K562 (cell line): ENCODE data around the gene SLC25A1. TPM values are rescaled to one million over a fixed set of nuclear protein-coding genes. Genes with fewer than 3 reads are reported as not detected.
A peak's percentile ranks its signal among the peaks of the same experiment; 100 is the strongest.

Experiments
- ARID2 ChIP-seq: fragments of 450-650 bp; IDR thresholded peaks from 2 replicates; pipeline ENCODE4 v1.6.1; 2017; ENCODE audit warnings: antibody characterized with exemption, mild to moderate bottlenecking
- E2F3 ChIP-seq: fragments of 250-450 bp; sonication (Bioruptor Pico); IDR thresholded peaks from 2 replicates; pipeline ENCODE4 v1.4.0; 2020; ENCODE audit warnings: mild to moderate bottlenecking
- PHF8 ChIP-seq: fragments of 200-600 bp; sonication (generic); IDR thresholded peaks from 2 replicates; pipeline ENCODE4 v1.6.1; 2012; ENCODE audit warnings: mixed run types, mild to moderate bottlenecking, inconsistent platforms, low read length, moderate library complexity, borderline replicate concordance
- POLR2B ChIP-seq: fragments of 450-650 bp; IDR thresholded peaks from 2 replicates; pipeline ENCODE4 v1.6.1; 2018; ENCODE audit warnings: low read depth; ENCODE audit not compliant: partially characterized antibody
- ZC3H8 ChIP-seq: fragments of 450-650 bp; IDR thresholded peaks from 2 replicates; pipeline ENCODE4 v1.6.1; 2017
- ZNF133 ChIP-seq: fragments of 250-450 bp; sonication (Bioruptor Pico); IDR thresholded peaks from 2 replicates; pipeline ENCODE4 v1.4.0; 2020; ENCODE audit warnings: mild to moderate bottlenecking
- ZNF445 ChIP-seq: fragments of 250-450 bp; sonication (Bioruptor Pico); IDR thresholded peaks from 2 replicates; pipeline ENCODE4 v1.4.0; 2020; ENCODE audit warnings: low read depth, mild to moderate bottlenecking, moderate library complexity
- ZNF57 ChIP-seq: fragments of 450-650 bp; formaldehyde crosslinking; IDR thresholded peaks from 2 replicates; pipeline ENCODE4 v1.4.0; 2020; ENCODE audit warnings: mild to moderate bottlenecking, moderate library complexity
- ZNF764 ChIP-seq: fragments of 250-450 bp; sonication (Bioruptor Pico); IDR thresholded peaks from 2 replicates; pipeline ENCODE4 v1.4.0; 2020; ENCODE audit warnings: low read depth, mild to moderate bottlenecking, moderate library complexity
- polyA plus RNA-seq, 8 experiments: library from polyadenylated mRNA; depleted of rRNA in 4 of 8; stranded (reverse) in 5 of 8; unstranded in 3 of 8; fragments of >200 nt; fragmentation: Nextera tagmentation in 2 of 8; fragmentation: Illumina TruSeq in 1 of 8; extraction: Ambion mirVana in 2 of 8; extraction: Trizol in 1 of 8; gene quantifications; 2 replicates each; pipeline versions ENCODE4 v1.2.1 to v1.2.3, GENCODE V29; 2011 to 2014; ENCODE audit warnings: inconsistent platforms in 1 of 8, missing spikeins in 1 of 8
- total RNA-seq, 7 experiments: library from RNA; depleted of rRNA in 6 of 7; stranded (reverse); fragments of >200 nt in 6 of 7; fragmentation: Illumina TruSeq in 2 of 7; extraction: Trizol in 2 of 7; gene quantifications; 2 replicates each; pipeline versions ENCODE4 v1.2.1 to v1.2.3, GENCODE V29; 2011 to 2021; ENCODE audit warnings: low replicate concordance in 1 of 7
- TF ChIP-seq, protein P1 (sequence below): fragments of 250-450 bp; sonication (Bioruptor Pico); IDR thresholded peaks from 2 replicates; pipeline ENCODE4 v1.4.0; 2020; ENCODE audit warnings: mild to moderate bottlenecking
- TF ChIP-seq, protein P2 (sequence below): fragments of 450-650 bp; IDR thresholded peaks from 2 replicates; pipeline ENCODE4 v1.6.1; 2016; ENCODE audit warnings: mild to moderate bottlenecking
- TF ChIP-seq, protein P3 (sequence below), 2 experiments: fragments of 450-650 bp in 1 of 2; sonication (generic) in 1 of 2; formaldehyde crosslinking in 1 of 2; IDR thresholded peaks; 2 replicates each; pipeline versions ENCODE4 v1.7.1 to v1.9.0; 2016 to 2022; ENCODE audit warnings: inconsistent platforms in 1 of 2, mild to moderate bottlenecking in 1 of 2, missing genetic modification reagents in 1 of 2
- TF ChIP-seq, protein P4 (sequence below): sonication (generic); IDR thresholded peaks from 2 replicates; pipeline ENCODE4 v1.6.1; 2016

Gene SLC25A1
- total and polyA plus RNA-seq, 9 of the 15 experiments (the other 6 are each of a cell fraction or from before 2014, with no cell fraction given) = 11.0 to 408 (median 110) TPM

DNA sequence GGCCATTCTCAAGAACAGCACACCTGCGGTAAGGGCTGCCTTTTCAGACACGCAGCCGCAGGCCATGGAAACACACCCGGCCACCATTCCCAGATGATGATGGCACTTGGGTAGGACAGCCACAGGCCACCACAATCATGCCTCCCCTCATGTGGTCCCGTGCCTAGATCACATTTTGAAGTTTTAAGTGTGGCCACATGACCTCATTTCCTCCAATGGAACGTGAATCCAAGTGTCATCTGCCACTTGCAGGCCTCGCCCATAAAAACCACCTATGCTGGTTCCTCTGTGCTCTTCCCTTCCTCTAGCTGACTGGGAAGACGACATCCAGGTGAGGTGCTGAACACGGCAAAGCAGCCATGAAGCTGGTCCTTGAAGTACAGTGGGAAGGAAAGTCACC, 44.6 kb upstream of the SLC25A1 start (continued):
- TF ChIP-seq E2F3 (CRISPR knock-in tag) = no peak
- TF ChIP-seq, protein P1, sequence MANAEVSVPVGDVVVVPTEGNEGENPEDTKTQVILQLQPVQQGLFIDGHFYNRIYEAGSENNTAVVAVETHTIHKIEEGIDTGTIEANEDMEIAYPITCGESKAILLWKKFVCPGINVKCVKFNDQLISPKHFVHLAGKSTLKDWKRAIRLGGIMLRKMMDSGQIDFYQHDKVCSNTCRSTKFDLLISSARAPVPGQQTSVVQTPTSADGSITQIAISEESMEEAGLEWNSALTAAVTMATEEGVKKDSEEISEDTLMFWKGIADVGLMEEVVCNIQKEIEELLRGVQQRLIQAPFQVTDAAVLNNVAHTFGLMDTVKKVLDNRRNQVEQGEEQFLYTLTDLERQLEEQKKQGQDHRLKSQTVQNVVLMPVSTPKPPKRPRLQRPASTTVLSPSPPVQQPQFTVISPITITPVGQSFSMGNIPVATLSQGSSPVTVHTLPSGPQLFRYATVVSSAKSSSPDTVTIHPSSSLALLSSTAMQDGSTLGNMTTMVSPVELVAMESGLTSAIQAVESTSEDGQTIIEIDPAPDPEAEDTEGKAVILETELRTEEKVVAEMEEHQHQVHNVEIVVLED = no peak
- TF ChIP-seq PHF8 = peak; percentile 1; the same call in 1 of the 2 replicates
- TF ChIP-seq ZC3H8 = no peak
- TF ChIP-seq ZNF133 (CRISPR knock-in tag) = no peak
- no peak for TF ChIP-seq POLR2B
- TF ChIP-seq ARID2 = no peak
- TF ChIP-seq, protein P2, sequence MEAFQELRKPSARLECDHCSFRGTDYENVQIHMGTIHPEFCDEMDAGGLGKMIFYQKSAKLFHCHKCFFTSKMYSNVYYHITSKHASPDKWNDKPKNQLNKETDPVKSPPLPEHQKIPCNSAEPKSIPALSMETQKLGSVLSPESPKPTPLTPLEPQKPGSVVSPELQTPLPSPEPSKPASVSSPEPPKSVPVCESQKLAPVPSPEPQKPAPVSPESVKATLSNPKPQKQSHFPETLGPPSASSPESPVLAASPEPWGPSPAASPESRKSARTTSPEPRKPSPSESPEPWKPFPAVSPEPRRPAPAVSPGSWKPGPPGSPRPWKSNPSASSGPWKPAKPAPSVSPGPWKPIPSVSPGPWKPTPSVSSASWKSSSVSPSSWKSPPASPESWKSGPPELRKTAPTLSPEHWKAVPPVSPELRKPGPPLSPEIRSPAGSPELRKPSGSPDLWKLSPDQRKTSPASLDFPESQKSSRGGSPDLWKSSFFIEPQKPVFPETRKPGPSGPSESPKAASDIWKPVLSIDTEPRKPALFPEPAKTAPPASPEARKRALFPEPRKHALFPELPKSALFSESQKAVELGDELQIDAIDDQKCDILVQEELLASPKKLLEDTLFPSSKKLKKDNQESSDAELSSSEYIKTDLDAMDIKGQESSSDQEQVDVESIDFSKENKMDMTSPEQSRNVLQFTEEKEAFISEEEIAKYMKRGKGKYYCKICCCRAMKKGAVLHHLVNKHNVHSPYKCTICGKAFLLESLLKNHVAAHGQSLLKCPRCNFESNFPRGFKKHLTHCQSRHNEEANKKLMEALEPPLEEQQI = no peak
- TF ChIP-seq, protein P3, sequence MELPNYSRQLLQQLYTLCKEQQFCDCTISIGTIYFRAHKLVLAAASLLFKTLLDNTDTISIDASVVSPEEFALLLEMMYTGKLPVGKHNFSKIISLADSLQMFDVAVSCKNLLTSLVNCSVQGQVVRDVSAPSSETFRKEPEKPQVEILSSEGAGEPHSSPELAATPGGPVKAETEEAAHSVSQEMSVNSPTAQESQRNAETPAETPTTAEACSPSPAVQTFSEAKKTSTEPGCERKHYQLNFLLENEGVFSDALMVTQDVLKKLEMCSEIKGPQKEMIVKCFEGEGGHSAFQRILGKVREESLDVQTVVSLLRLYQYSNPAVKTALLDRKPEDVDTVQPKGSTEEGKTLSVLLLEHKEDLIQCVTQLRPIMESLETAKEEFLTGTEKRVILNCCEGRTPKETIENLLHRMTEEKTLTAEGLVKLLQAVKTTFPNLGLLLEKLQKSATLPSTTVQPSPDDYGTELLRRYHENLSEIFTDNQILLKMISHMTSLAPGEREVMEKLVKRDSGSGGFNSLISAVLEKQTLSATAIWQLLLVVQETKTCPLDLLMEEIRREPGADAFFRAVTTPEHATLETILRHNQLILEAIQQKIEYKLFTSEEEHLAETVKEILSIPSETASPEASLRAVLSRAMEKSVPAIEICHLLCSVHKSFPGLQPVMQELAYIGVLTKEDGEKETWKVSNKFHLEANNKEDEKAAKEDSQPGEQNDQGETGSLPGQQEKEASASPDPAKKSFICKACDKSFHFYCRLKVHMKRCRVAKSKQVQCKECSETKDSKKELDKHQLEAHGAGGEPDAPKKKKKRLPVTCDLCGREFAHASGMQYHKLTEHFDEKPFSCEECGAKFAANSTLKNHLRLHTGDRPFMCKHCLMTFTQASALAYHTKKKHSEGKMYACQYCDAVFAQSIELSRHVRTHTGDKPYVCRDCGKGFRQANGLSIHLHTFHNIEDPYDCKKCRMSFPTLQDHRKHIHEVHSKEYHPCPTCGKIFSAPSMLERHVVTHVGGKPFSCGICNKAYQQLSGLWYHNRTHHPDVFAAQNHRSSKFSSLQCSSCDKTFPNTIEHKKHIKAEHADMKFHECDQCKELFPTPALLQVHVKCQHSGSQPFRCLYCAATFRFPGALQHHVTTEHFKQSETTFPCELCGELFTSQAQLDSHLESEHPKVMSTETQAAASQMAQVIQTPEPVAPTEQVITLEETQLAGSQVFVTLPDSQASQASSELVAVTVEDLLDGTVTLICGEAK (IDR thresholded peaks at IDR 0.05) = no peak
- TF ChIP-seq, protein P3 (CRISPR knock-in tag; IDR thresholded peaks at IDR 0.05) = 0 out of 2 replicates have a peak, but pooled peaks have one; percentile 9
- no peak for TF ChIP-seq ZNF445 (CRISPR knock-in tag)
- TF ChIP-seq ZNF764 (CRISPR knock-in tag) = 0 out of 2 replicates have a peak, but pooled peaks have one; percentile 6
- TF ChIP-seq, protein P4, sequence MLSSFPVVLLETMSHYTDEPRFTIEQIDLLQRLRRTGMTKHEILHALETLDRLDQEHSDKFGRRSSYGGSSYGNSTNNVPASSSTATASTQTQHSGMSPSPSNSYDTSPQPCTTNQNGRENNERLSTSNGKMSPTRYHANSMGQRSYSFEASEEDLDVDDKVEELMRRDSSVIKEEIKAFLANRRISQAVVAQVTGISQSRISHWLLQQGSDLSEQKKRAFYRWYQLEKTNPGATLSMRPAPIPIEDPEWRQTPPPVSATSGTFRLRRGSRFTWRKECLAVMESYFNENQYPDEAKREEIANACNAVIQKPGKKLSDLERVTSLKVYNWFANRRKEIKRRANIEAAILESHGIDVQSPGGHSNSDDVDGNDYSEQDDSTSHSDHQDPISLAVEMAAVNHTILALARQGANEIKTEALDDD = no peak
- TF ChIP-seq ZNF57 = no peak
